OCI-LY3 (cell line): ENCODE results near the gene CLCF1.

Experiments
- H2AFZ ChIP-seq: fragments of 200-600, 300-600 bp; shearing (Covaris generic); 2 replicates; pipeline ENCODE4 v1.6.0; 2014; ENCODE audit warnings: antibody characterized with exemption, low read depth, low read length
- H3K27ac ChIP-seq: fragments of 200-600, 300-600 bp; sonication (generic); 2 replicates; pipeline ENCODE4 v1.5.1; 2014; ENCODE audit warnings: mild to moderate bottlenecking, low read length, moderate library complexity, mixed read lengths
- H3K27me3 ChIP-seq: fragments of 200-600, 300-600 bp; sonication (generic); 2 replicates; pipeline ENCODE4 v1.6.1; 2014; ENCODE audit warnings: low read depth, low read length, mixed read lengths
- H3K36me3 ChIP-seq: fragments of 200-600, 300-600 bp; sonication (generic); replicated peaks from 2 replicates; pipeline ENCODE3; 2014; ENCODE audit warnings: low read depth, low read length, mixed read lengths
- H3K4me1 ChIP-seq: fragments of 300-600, 200-600 bp; sonication (generic); 2 replicates; pipeline ENCODE4 v1.6.1; 2014; ENCODE audit warnings: low read length, mixed read lengths
- H3K4me2 ChIP-seq: fragments of 200-600, 300-600 bp; sonication (generic); 2 replicates; pipeline ENCODE4 v1.6.1; 2014; ENCODE audit warnings: low read length, mixed read lengths
- H3K4me3 ChIP-seq: fragments of 300-600, 200-600 bp; sonication (generic); 2 replicates; pipeline ENCODE4 v1.5.1; 2014; ENCODE audit warnings: antibody characterized with exemption, mild to moderate bottlenecking, low read length, moderate library complexity
- H3K79me2 ChIP-seq: fragments of 300-600, 200-600 bp; shearing (Covaris generic); 2 replicates; pipeline ENCODE4 v1.6.1; 2014; ENCODE audit warnings: mild to moderate bottlenecking, low read length, mixed read lengths
- H3K9ac ChIP-seq: fragments of 300-600, 200-600 bp; shearing (Covaris generic); 2 replicates; pipeline ENCODE4 v1.6.0; 2014; ENCODE audit warnings: mild to moderate bottlenecking, low read length, moderate library complexity
- H3K9me3 ChIP-seq: fragments of 200-600, 300-600 bp; shearing (Covaris generic); 2 replicates; pipeline ENCODE4 v1.6.1; 2014; ENCODE audit warnings: low read length, mixed read lengths; ENCODE audit not compliant: insufficient read depth
- H4K20me1 ChIP-seq: fragments of 200-600, 300-600 bp; sonication (generic); 2 replicates; pipeline ENCODE4 v1.6.1; 2016; ENCODE audit warnings: low read length, mixed read lengths; ENCODE audit not compliant: insufficient read depth
- CTCF ChIP-seq: fragments of 200-600, 300-600 bp; sonication (generic); IDR thresholded peaks from 2 replicates; pipeline ENCODE4 v1.5.1; 2014; ENCODE audit warnings: antibody characterized with exemption, low read length, low read depth
- EZH2phosphoT487 ChIP-seq: fragments of 200-600 bp; shearing (Covaris generic); IDR thresholded peaks from 2 replicates; pipeline ENCODE4 v1.6.1; 2018; ENCODE audit warnings: antibody characterized with exemption, mixed run types, low read depth

Gene CLCF1

GRCh38 chr11:67364783-67365722 lies 8.3 kb downstream of the CLCF1 start:
- TF ChIP-seq CTCF (no peak), EZH2phosphoT487 (no peak)
- Histone ChIP-seq H3K79me2 (peaks cover 5% of the 10 kb centered on the region; the same call in 1 of the 2 replicates), H3K9ac (no peak overlapping the region), H3K4me1 (no peaks in the 10 kb centered on the region), H3K36me3 (peaks cover 8% of the 10 kb centered on the region), H3K9me3 (no peaks in the 10 kb centered on the region), H3K27ac (no peak overlapping the region), H3K27me3 (no peaks in the 10 kb centered on the region), H4K20me1 (no peaks in the 10 kb centered on the region), H2AFZ (no peak overlapping the region), H3K4me2 (no peak overlapping the region), H3K4me3 (no peak overlapping the region)

DNA sequence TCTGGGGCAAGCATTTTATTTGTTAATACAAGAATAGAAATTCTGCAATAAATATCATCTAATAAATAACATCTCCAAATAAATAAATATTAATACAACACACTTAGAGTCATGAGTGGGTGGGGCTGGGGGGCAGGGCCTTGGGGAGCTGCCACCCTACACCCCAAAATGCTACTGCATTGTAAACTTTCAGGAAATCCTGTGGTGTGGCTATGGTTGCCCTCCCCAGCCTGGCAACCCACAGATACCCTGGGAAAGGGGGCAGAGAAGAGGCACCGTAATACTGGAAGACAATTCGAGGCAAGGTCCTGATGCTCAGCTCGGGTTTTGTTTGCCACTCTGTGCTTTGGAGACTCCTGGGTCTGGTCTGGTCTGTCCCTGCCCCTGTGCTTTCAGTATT lies 9.2 kb downstream of the CLCF1 start:
- Histone ChIP-seq H3K36me3 (peaks cover 8% of the 10 kb centered on the region), H3K9ac (no peak overlapping the region), H4K20me1 (no peaks in the 10 kb centered on the region), H3K4me1 (no peaks in the 10 kb centered on the region), H3K9me3 (no peaks in the 10 kb centered on the region), H3K27ac (no peak overlapping the region), H3K27me3 (no peaks in the 10 kb centered on the region), H2AFZ (no peak overlapping the region), H3K4me2 (no peak overlapping the region), H3K79me2 (peaks cover 2% of the 10 kb centered on the region; the same call in 1 of the 2 replicates), H3K4me3 (no peak overlapping the region)
- TF ChIP-seq EZH2phosphoT487 (no peak), CTCF (no peak)

DNA sequence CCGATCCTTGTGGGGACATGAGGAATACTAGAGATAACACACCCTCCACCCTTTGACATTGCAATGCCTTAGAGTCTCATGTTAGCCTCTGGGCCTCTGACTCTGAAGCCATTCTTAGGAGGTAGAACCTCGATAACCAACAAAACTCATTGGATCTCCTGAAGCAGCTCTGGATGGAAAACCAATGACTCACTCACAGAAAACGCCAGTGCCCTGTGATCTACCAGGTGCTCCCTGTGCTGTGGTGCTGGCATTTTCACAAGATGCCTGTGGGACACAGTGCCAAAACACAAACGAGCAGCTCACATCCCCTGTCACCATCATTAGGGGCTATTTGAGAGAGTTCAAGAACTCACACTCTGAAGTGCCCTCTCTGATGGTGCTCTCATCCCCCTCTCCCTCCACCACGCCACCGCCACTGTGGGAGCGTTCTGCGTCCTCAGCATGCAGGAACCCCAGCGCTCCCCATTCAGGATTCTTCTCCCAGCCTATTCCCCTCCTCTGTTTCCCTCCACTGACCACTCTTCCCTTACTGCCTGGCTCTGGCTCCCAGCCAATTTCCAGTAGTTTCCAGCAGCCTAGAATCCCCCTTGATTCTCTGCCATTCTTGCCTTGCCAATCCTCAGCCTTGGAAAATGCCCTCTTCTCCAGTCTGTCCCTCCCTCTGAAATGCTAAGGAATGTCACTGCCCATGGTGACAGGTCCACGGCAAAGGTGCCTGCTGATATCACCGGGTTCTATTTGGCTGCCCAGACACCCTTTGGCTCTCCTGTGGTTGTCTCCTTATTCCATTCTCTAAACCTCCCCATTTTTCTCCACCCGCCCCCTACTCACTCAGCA lies 15.3 kb downstream of the CLCF1 start:
- Histone ChIP-seq H3K4me3 (no peak overlapping the region), H3K9ac (peak overlapping the region; percentile 98; the same call in 1 of the 2 replicates), H2AFZ (no peak overlapping the region), H4K20me1 (no peaks in the 10 kb centered on the region), H3K9me3 (no peaks in the 10 kb centered on the region), H3K4me1 (peaks cover 44% of the 10 kb centered on the region), H3K79me2 (peaks cover 17% of the 10 kb centered on the region; the same call in 1 of the 2 replicates), H3K27me3 (no peaks in the 10 kb centered on the region), H3K4me2 (peak overlapping the region; percentile 97), H3K27ac (peak overlapping the region; percentile 95; the same call in 1 of the 2 replicates), H3K36me3 (no peaks in the 10 kb centered on the region)
- no peak for TF ChIP-seq EZH2phosphoT487
- no peak for TF ChIP-seq CTCF
